Neural crest cell (in vitro differentiated cells): ENCODE results near the gene CPLANE2. TPM values are rescaled to one million over a fixed set of nuclear protein-coding genes. Genes with fewer than 3 reads are reported as not detected.

Source experiments
- DNase-seq: peaks from one replicate; pipeline ENCODE4 v3.0.0; 2021; ENCODE audit warnings: low read depth, mixed read lengths, low spot score
- H3K27ac Mint-ChIP-seq: one replicate; pipeline ENCODE4 v1.8.0; 2021; ENCODE audit warnings: mild to moderate bottlenecking, mixed read lengths; ENCODE audit not compliant: unreplicated experiment
- H3K27me3 Mint-ChIP-seq: 2 replicates; pipeline ENCODE4 v1.8.0; 2021; ENCODE audit warnings: low read depth, mild to moderate bottlenecking, mixed read lengths
- H3K36me3 Mint-ChIP-seq: 2 replicates; pipeline ENCODE4 v1.8.0; 2021; ENCODE audit warnings: low read depth, mild to moderate bottlenecking, mixed read lengths
- H3K4me1 Mint-ChIP-seq: 2 replicates; pipeline ENCODE4 v1.8.0; 2021; ENCODE audit warnings: mixed read lengths
- H3K4me3 Mint-ChIP-seq: one replicate; pipeline ENCODE4 v1.8.0; 2021; ENCODE audit warnings: mild to moderate bottlenecking, mixed read lengths
- H3K9me3 Mint-ChIP-seq: 2 replicates; pipeline ENCODE4 v1.8.0; 2021; ENCODE audit warnings: mixed read lengths
- CTCF ChIP-seq: fragments of 200-600 bp; sonication (generic); conservative IDR thresholded peaks from 2 replicates; pipeline ENCODE4 v1.5.0; 2021; ENCODE audit warnings: antibody characterized with exemption, mild to moderate bottlenecking
- total RNA-seq: library from RNA; stranded (reverse); gene quantifications from 2 replicates; pipeline ENCODE4 v1.2.1, GENCODE V29; 2021

CPLANE2 gene
- total RNA-seq, 1 donor from 2014 or later: 11.8 TPM

- Mint-ChIP-seq H3K27ac (no peak overlapping the region), H3K4me1 (peaks cover 7% of the 10 kb centered on the region), H3K27me3 (no peaks in the 10 kb centered on the region), H3K4me3 (peak overlapping the region; percentile 60), H3K36me3 (no peaks in the 10 kb centered on the region), H3K9me3 (no peaks in the 10 kb centered on the region)
- DNase-seq: peak; percentile 73
- peak; percentile 85 for TF ChIP-seq CTCF
These were observed 7.1 kb upstream of the CPLANE2 start for GRCh38 chr1:16243936-16244649.

- Mint-ChIP-seq H3K27me3 (peaks cover 4% of the 10 kb centered on the region), H3K9me3 (no peaks in the 10 kb centered on the region), H3K36me3 (no peaks in the 10 kb centered on the region), H3K27ac (no peak overlapping the region), H3K4me1 (peaks cover 7% of the 10 kb centered on the region), H3K4me3 (no peak overlapping the region)
- no peak for DNase-seq
- TF ChIP-seq CTCF: no peak
These were observed 6.2 kb upstream of the CPLANE2 start for GRCh38 chr1:16243215-16243610.

GRCh38 chr1:16242556-16243214 is 5.7 kb upstream of the CPLANE2 start:
- H3K27ac Mint-ChIP-seq: no peak overlapping the region
- DNase-seq: no peak
- H3K27me3 Mint-ChIP-seq: peaks cover 4% of the 10 kb centered on the region
- no peaks in the 10 kb centered on the region for H3K9me3 Mint-ChIP-seq
- no peak for TF ChIP-seq CTCF
- no peaks in the 10 kb centered on the region for H3K36me3 Mint-ChIP-seq
- peaks cover 10% of the 10 kb centered on the region for H3K4me1 Mint-ChIP-seq
- no peak overlapping the region for H3K4me3 Mint-ChIP-seq

- Mint-ChIP-seq H3K36me3 (no peaks in the 10 kb centered on the region), H3K4me1 (peaks cover 22% of the 10 kb centered on the region), H3K27ac (no peak overlapping the region), H3K9me3 (no peaks in the 10 kb centered on the region), H3K4me3 (peak overlapping the region; percentile 34), H3K27me3 (peaks cover 6% of the 10 kb centered on the region)
- no peak for TF ChIP-seq CTCF
- DNase-seq: no peak
These were observed 4.3 kb upstream of the CPLANE2 start for GRCh38 chr1:16241221-16241708.

GRCh38 chr1:16239972-16240491 is 3.0 kb upstream of the CPLANE2 start:
- Mint-ChIP-seq H3K4me3 (peak overlapping the region; percentile 72), H3K4me1 (peaks cover 29% of the 10 kb centered on the region), H3K27me3 (peaks cover 6% of the 10 kb centered on the region), H3K36me3 (no peaks in the 10 kb centered on the region), H3K9me3 (no peaks in the 10 kb centered on the region), H3K27ac (no peak overlapping the region)
- no peak for TF ChIP-seq CTCF
- no peak for DNase-seq
